GM12891 (cell line): Measurements from ENCODE around the gene FAM171A2.

Source experiments
- POLR2A ChIP-seq: IDR thresholded peaks from 2 replicates; pipeline ENCODE4 v1.6.1; 2011; ENCODE audit warnings: low read depth, low read length, control low read depth
- POLR2AphosphoS5 ChIP-seq: IDR thresholded peaks from 2 replicates; pipeline ENCODE4 v1.6.1; 2011; ENCODE audit warnings: low read depth, low read length, control low read depth
- POU2F2 ChIP-seq: IDR thresholded peaks from 2 replicates; pipeline ENCODE4 v1.6.1; 2011; ENCODE audit warnings: low read depth, mild to moderate bottlenecking, control low read depth, low read length, moderate library complexity
- TAF1 ChIP-seq: IDR thresholded peaks from 2 replicates; pipeline ENCODE4 v1.6.1; 2011; ENCODE audit warnings: low read depth, low read length, control low read depth

GRCh38 chr17:44356241-44356640 lies 7.4 kb downstream of the FAM171A2 start:
- no peak for TF ChIP-seq POLR2A
- TF ChIP-seq POLR2AphosphoS5, result no peak
- no peak for TF ChIP-seq TAF1
- no peak for TF ChIP-seq POU2F2
